ENCODE data around the gene EIF4E1B. TPM values are rescaled to one million over a fixed set of nuclear protein-coding genes. Genes with fewer than 3 reads are reported as not detected.
A peak's percentile ranks its signal among the peaks of the same experiment; 100 is the strongest.

Gene EIF4E1B
- total and polyA plus RNA-seq, 10 donors = not detected

- peaks cover 0 to 23% (median 15%) of the 10 kb centered on the region in 6 donors for H3K4me1 ChIP-seq
- TF ChIP-seq POLR2AphosphoS5 (IDR thresholded peaks at IDR 0.05) (no peak), POLR2A (IDR thresholded peaks at IDR 0.05) (no peak)
- TF ChIP-seq, protein P1, sequence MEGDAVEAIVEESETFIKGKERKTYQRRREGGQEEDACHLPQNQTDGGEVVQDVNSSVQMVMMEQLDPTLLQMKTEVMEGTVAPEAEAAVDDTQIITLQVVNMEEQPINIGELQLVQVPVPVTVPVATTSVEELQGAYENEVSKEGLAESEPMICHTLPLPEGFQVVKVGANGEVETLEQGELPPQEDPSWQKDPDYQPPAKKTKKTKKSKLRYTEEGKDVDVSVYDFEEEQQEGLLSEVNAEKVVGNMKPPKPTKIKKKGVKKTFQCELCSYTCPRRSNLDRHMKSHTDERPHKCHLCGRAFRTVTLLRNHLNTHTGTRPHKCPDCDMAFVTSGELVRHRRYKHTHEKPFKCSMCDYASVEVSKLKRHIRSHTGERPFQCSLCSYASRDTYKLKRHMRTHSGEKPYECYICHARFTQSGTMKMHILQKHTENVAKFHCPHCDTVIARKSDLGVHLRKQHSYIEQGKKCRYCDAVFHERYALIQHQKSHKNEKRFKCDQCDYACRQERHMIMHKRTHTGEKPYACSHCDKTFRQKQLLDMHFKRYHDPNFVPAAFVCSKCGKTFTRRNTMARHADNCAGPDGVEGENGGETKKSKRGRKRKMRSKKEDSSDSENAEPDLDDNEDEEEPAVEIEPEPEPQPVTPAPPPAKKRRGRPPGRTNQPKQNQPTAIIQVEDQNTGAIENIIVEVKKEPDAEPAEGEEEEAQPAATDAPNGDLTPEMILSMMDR (IDR thresholded peaks at IDR 0.05 in 8 of 11, conservative IDR thresholded peaks at IDR 0.05 in 3 of 11) = no peak
Measured at GRCh38 chr5:176608142-176608705, 22.3 kb upstream of the EIF4E1B start.

DNA sequence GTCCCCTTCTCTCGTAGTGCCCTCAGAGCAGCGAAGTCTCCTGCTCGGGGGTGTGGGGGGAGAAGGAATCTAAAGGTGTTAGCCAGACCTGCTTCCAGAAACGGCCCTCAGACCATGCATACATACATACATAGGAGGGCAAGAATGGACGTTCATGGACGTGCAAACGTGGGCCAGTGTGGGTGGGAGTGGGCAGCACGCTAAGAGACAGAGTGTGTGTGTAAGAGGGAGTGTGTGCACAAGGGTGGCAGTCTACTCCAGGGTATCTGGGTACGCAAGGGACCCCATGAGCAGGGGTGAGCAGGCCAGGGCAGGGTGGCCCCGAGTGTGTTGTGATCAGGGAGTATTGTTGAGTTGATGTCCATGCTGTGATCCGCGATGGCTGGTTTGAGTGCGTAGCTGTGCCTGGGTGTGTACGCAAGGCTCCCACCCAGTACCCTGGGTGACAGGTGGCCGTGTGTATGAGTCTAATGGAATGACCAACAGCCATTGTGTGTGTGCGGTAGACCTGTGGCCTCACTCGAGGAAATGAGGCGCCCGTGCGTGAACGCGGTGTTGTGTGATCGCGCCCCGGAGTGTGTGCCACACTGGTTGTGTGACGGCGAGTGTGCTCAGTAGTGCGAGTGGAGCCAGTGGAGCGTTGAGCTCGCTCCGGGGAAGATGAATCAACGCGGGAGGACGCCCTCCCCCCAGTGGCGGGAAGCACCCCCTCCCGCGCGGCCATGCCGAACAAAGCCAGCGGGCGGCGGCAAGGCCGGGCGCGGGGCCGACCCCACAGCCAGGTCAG is 21.3 kb upstream of the EIF4E1B start:
- no peaks in the 10 kb centered on the region for H3K36me3 ChIP-seq
- H3K4me1 ChIP-seq = peaks cover 0 to 23% (median 15%) of the 10 kb centered on the region in 6 donors
- 27 to 79% (median 32%) methylated on average over 12 to 46 of the region's 46 CpGs for WGBS, 5 donors
- H3K27me3 ChIP-seq (replicated peaks in 1 of 7) = peaks cover 0 to 55% (median 7%) of the 10 kb centered on the region in 7 donors
- peak overlapping the region in 1 of 8 donors; percentile 55 for H3K27ac ChIP-seq
- no peaks in the 10 kb centered on the region for H3K9me3 ChIP-seq
- intact Hi-C loops (cut with DNase I; ENCODE audit: low total_unique reads) = no loop called here
- H3K4me3 ChIP-seq = peak overlapping the region; percentile 58 to 89 (median 76)
- no peak for DNase-seq
- TF ChIP-seq POLR2AphosphoS5 (IDR thresholded peaks at IDR 0.05) = no peak
- TF ChIP-seq, protein P1 (IDR thresholded peaks at IDR 0.05 in 8 of 11, conservative IDR thresholded peaks at IDR 0.05 in 3 of 11) = no peak
- no peak for TF ChIP-seq POLR2A (IDR thresholded peaks at IDR 0.05)

More at GRCh38 chr5:176608142-176608705, 22.3 kb upstream of the EIF4E1B start:
- Histone ChIP-seq H3K9me3 (no peaks in the 10 kb centered on the region), H3K4me3 (no peak overlapping the region), H3K36me3 (no peaks in the 10 kb centered on the region), H3K27me3 (replicated peaks in 1 of 7) (peaks cover 0 to 48% (median 7%) of the 10 kb centered on the region in 7 donors), H3K27ac (no peak overlapping the region)
- intact Hi-C loops (cut with DNase I; ENCODE audit: low total_unique reads) = no loop called here
- DNase-seq = no peak
- 83 to 96% (median 93%) methylated on average over 4 of the region's 4 CpGs for WGBS, 5 donors

GRCh38 chr5:176609724-176610434 is 20.6 kb upstream of the EIF4E1B start, which contains the start of gene GPRIN1:
GPRIN1 (minus strand) TSS chr5:176610156; CDS start chr5:176599834, 10,322 bp downstream.
- Histone ChIP-seq H3K36me3 (no peaks in the 10 kb centered on the region), H3K27ac (peak within 1 kb of the TSS in 3 of 8 donors; percentile 23 to 55 (median 29)), H3K4me3 (peak within 1 kb of the TSS; percentile 58 to 89 (median 76)), H3K4me1 (peaks cover 0 to 23% (median 15%) of the 10 kb centered on the region in 6 donors), H3K27me3 (replicated peaks in 1 of 7) (peaks cover 0 to 56% (median 7%) of the 10 kb centered on the region in 7 donors), H3K9me3 (no peaks in the 10 kb centered on the region)
- 1 to 2% (median 1%) methylated on average over 15 to 101 of the region's 101 CpGs for WGBS, 5 donors
- intact Hi-C loops (cut with DNase I; ENCODE audit: low total_unique reads) = no loop called here
- TF ChIP-seq POLR2A (IDR thresholded peaks at IDR 0.05) (no peak), POLR2AphosphoS5 (IDR thresholded peaks at IDR 0.05) (peak in 2 of 3 donors; percentile 34 to 37)
- TF ChIP-seq, protein P1 (IDR thresholded peaks at IDR 0.05 in 8 of 11, conservative IDR thresholded peaks at IDR 0.05 in 3 of 11) = peak in 6 of 11 experiments; percentile 23 to 37 (median 28)
- DNase-seq = peak; percentile 88

Data from spleen (tissue), 11 donors.